WTC11 (cell line): ENCODE results near the gene PTPRN2. TPM values are rescaled to one million over a fixed set of nuclear protein-coding genes. Genes with fewer than 3 reads are reported as not detected.

ENCODE experiments used
- ATAC-seq: fragments of 200-7000 bp; cut with Tn5 transposase; 2 replicates; pipeline ENCODE4 v1.10.0; 2021; ENCODE audit warnings: mild to moderate bottlenecking, moderate library complexity
- CTCF ChIA-PET: fragments of 300-600 bp; sonication (Branson Sonifier 250); formaldehyde crosslinking; loops from one replicate; lab custom pipeline; 2021; ENCODE audit warnings: antibody characterized with exemption; lab: Charles Lee
- POLR2A ChIA-PET: fragments of 350-600 bp; sonication (Branson Sonifier 250); formaldehyde crosslinking; loops from one replicate; lab custom pipeline; 2021; ENCODE audit warnings: antibody characterized with exemption; lab: Charles Lee
- DNase-seq: peaks from one replicate; pipeline ENCODE4 v3.0.0; 2021; ENCODE audit warnings: low spot score
- H3K27ac Mint-ChIP-seq: 2 replicates; pipeline ENCODE4 v1.8.0; 2021; ENCODE audit warnings: mixed read lengths
- H3K27me3 Mint-ChIP-seq: 2 replicates; pipeline ENCODE4 v1.8.0; 2021; ENCODE audit warnings: low read depth, mild to moderate bottlenecking, moderate library complexity, mixed read lengths
- H3K36me3 Mint-ChIP-seq: 2 replicates; pipeline ENCODE4 v1.8.0; 2021; ENCODE audit warnings: mixed read lengths
- H3K4me1 Mint-ChIP-seq: 2 replicates; pipeline ENCODE4 v1.8.0; 2022; ENCODE audit warnings: mixed read lengths
- H3K4me3 Mint-ChIP-seq: 2 replicates; pipeline ENCODE4 v1.8.0; 2021; ENCODE audit warnings: mild to moderate bottlenecking, moderate library complexity, mixed read lengths
- H3K9me3 Mint-ChIP-seq: 2 replicates; pipeline ENCODE4 v1.8.0; 2021; ENCODE audit warnings: mixed read lengths
- AFF4 ChIP-seq: sonication (generic); formaldehyde crosslinking; IDR thresholded peaks from 2 replicates; pipeline ENCODE4 v1.8.1; 2023; ENCODE audit warnings: mild to moderate bottlenecking, missing genetic modification reagents, borderline replicate concordance
- CREB1 ChIP-seq: sonication (generic); formaldehyde crosslinking; IDR thresholded peaks from 2 replicates; pipeline ENCODE4 v1.8.0; 2023; ENCODE audit warnings: mild to moderate bottlenecking, missing genetic modification reagents
- CTCF ChIP-seq: fragments of 200-600 bp; IDR thresholded peaks from 2 replicates; pipeline ENCODE4 v1.8.0; 2022; ENCODE audit warnings: antibody characterized with exemption
- ETV6 ChIP-seq: sonication (generic); formaldehyde crosslinking; IDR thresholded peaks from 2 replicates; pipeline ENCODE4 v1.8.1; 2022; ENCODE audit warnings: mild to moderate bottlenecking, missing genetic modification reagents
- FOXJ3 ChIP-seq: sonication (generic); formaldehyde crosslinking; IDR thresholded peaks from 2 replicates; pipeline ENCODE4 v1.9.0; 2021; ENCODE audit warnings: missing genetic modification reagents, mild to moderate bottlenecking, borderline replicate concordance
- FOXP4 ChIP-seq: sonication (generic); formaldehyde crosslinking; IDR thresholded peaks from 2 replicates; pipeline ENCODE4 v1.8.0; 2022; ENCODE audit warnings: mild to moderate bottlenecking, missing genetic modification reagents
- GABPB1 ChIP-seq: sonication (generic); formaldehyde crosslinking; IDR thresholded peaks from 2 replicates; pipeline ENCODE4 v1.8.1; 2023; ENCODE audit warnings: mild to moderate bottlenecking, missing genetic modification reagents
- HMGXB4 ChIP-seq: sonication (generic); formaldehyde crosslinking; IDR thresholded peaks from 2 replicates; pipeline ENCODE4 v1.8.1; 2023; ENCODE audit warnings: mild to moderate bottlenecking, moderate library complexity, missing genetic modification reagents
- IRF2 ChIP-seq: sonication (generic); formaldehyde crosslinking; IDR thresholded peaks from 2 replicates; pipeline ENCODE4 v1.8.0; 2022; ENCODE audit warnings: low read depth, missing genetic modification reagents, borderline replicate concordance
- JUN ChIP-seq: sonication (generic); formaldehyde crosslinking; IDR thresholded peaks from 2 replicates; pipeline ENCODE4 v1.8.0; 2023; ENCODE audit warnings: mild to moderate bottlenecking, missing genetic modification reagents
- KAT7 ChIP-seq: sonication (generic); formaldehyde crosslinking; IDR thresholded peaks from 2 replicates; pipeline ENCODE4 v1.8.1; 2023; ENCODE audit warnings: missing genetic modification reagents, mild to moderate bottlenecking, borderline replicate concordance
- MYBL2 ChIP-seq: sonication (generic); formaldehyde crosslinking; IDR thresholded peaks from 2 replicates; pipeline ENCODE4 v1.8.1; 2023; ENCODE audit warnings: mild to moderate bottlenecking, moderate library complexity, missing genetic modification reagents
- NFATC4 ChIP-seq: fragments of 250-450 bp; sonication (Bioruptor Pico); IDR thresholded peaks from 2 replicates; pipeline ENCODE4 v1.9.0; 2021; ENCODE audit warnings: mild to moderate bottlenecking
- NFYB ChIP-seq: sonication (generic); formaldehyde crosslinking; conservative IDR thresholded peaks from 2 replicates; pipeline ENCODE4 v1.8.0; 2022; ENCODE audit warnings: low read depth, missing genetic modification reagents
- RORB ChIP-seq: fragments of 250-450 bp; sonication (Bioruptor Pico); IDR thresholded peaks from 2 replicates; pipeline ENCODE4 v1.9.0; 2021; ENCODE audit warnings: mild to moderate bottlenecking
- TEAD1 ChIP-seq: sonication (generic); formaldehyde crosslinking; IDR thresholded peaks from 2 replicates; pipeline ENCODE4 v1.8.0; 2022; ENCODE audit warnings: mild to moderate bottlenecking, missing genetic modification reagents
- ZBTB21 ChIP-seq: sonication (generic); formaldehyde crosslinking; IDR thresholded peaks from 2 replicates; pipeline ENCODE4 v1.8.1; 2023; ENCODE audit warnings: mild to moderate bottlenecking, missing genetic modification reagents, borderline replicate concordance
- ZNF121 ChIP-seq: sonication (generic); formaldehyde crosslinking; IDR thresholded peaks from 2 replicates; pipeline ENCODE4 v1.8.0; 2023; ENCODE audit warnings: missing genetic modification reagents
- ZNF317 ChIP-seq: sonication (generic); formaldehyde crosslinking; IDR thresholded peaks from 2 replicates; pipeline ENCODE4 v1.8.1; 2023; ENCODE audit warnings: low read depth, mild to moderate bottlenecking, moderate library complexity, missing genetic modification reagents, borderline replicate concordance
- ZNF671 ChIP-seq: fragments of 250-450 bp; sonication (Bioruptor Pico); IDR thresholded peaks from 2 replicates; pipeline ENCODE4 v1.8.0; 2021; ENCODE audit warnings: mild to moderate bottlenecking
- total RNA-seq: library from RNA; stranded (reverse); gene quantifications from 3 replicates; pipeline ENCODE4 v1.2.3, GENCODE V29; 2021

The PTPRN2 gene
- total RNA-seq, 1 experiment from 2014 or later: 4.7 TPM

GRCh38 chr7:157744786-157745601 lies 842.6 kb downstream of the PTPRN2 start (continued):
- TF ChIP-seq FOXP4 (CRISPR knock-in tag) (no peak), IRF2 (CRISPR knock-in tag) (no peak), NFYB (no peak), AFF4 (no peak), GABPB1 (no peak), NFATC4 (CRISPR knock-in tag) (no peak)
- TF ChIP-seq, all 79 proteins: peak for 0

- ATAC-seq: no peak
- no peak for TF ChIP-seq GABPB1
- TF ChIP-seq ZNF121: no peak
- ChIA-PET CTCF (interaction anchor here (0.6 kb wide), 1 partner anchor 725 kb away, joined by 3 read pairs; no protein-coding TSS in a partner anchor), POLR2A (no interaction called here)
- Mint-ChIP-seq H3K9me3 (peaks cover 26% of the 10 kb centered on the region), H3K4me3 (no peak overlapping the region), H3K27ac (no peak overlapping the region), H3K4me1 (no peaks in the 10 kb centered on the region), H3K36me3 (peaks cover 15% of the 10 kb centered on the region), H3K27me3 (peaks cover 4% of the 10 kb centered on the region)
- DNase-seq: no peak
Measured at GRCh38 chr7:157743781-157744525, 843.7 kb downstream of the PTPRN2 start.

GRCh38 chr7:157740251-157740798 lies 847.3 kb downstream of the PTPRN2 start:
- ATAC-seq (no peak), DNase-seq (no peak)
- Mint-ChIP-seq H3K4me3 (no peak overlapping the region), H3K27ac (no peak overlapping the region), H3K27me3 (peaks cover 10% of the 10 kb centered on the region), H3K4me1 (peaks cover 4% of the 10 kb centered on the region; the same call in 1 of the 2 replicates), H3K9me3 (peaks cover 33% of the 10 kb centered on the region), H3K36me3 (peaks cover 25% of the 10 kb centered on the region)
- ChIA-PET CTCF (no interaction called here), POLR2A (no interaction called here)
- TF ChIP-seq JUN (CRISPR knock-in tag) (no peak), TEAD1 (CRISPR knock-in tag) (no peak), FOXJ3 (CRISPR knock-in tag) (no peak), ETV6 (no peak), ZNF671 (CRISPR knock-in tag) (no peak), ZNF317 (CRISPR knock-in tag) (no peak), FOXP4 (CRISPR knock-in tag) (no peak), CTCF (no peak), KAT7 (CRISPR knock-in tag) (no peak), MYBL2 (no peak), ZBTB21 (CRISPR knock-in tag) (no peak), RORB (CRISPR knock-in tag) (no peak), GABPB1 (no peak), HMGXB4 (CRISPR knock-in tag) (no peak), CREB1 (CRISPR knock-in tag) (no peak)
